ENCODE results near the gene FKBP15. TPM values are rescaled to one million over a fixed set of nuclear protein-coding genes. Genes with fewer than 3 reads are reported as not detected.

Gene FKBP15
- total and polyA plus RNA-seq, 8 donors: 5.5 to 36.6 (median 13.7) TPM

GRCh38 chr9:113192455-113192854, 28.6 kb downstream of the FKBP15 start:
- Histone ChIP-seq H3K27me3 (no peaks in the 10 kb centered on the region), H3K27ac (no peak overlapping the region), H3K4me3 (no peak overlapping the region), H3K9me3 (no peaks in the 10 kb centered on the region), H3K4me1 (peaks cover 0 to 5% (median 0%) of the 10 kb centered on the region in 4 donors), H3K36me3 (peaks cover 25 to 92% (median 88%) of the 10 kb centered on the region in 4 donors)
- 30 to 63% (median 34%) methylated on average over 2 of the region's 2 CpGs for WGBS, 5 donors
- TF ChIP-seq EP300 (IDR thresholded peaks at IDR 0.05) (no peak), CTCF (IDR thresholded peaks at IDR 0.05) (no peak), POLR2A (IDR thresholded peaks at IDR 0.05) (no peak), POLR2AphosphoS5 (IDR thresholded peaks at IDR 0.05) (no peak)
- DNase-seq: no peak
- intact Hi-C loops (cut with DNase I; ENCODE audit: low total_unique reads): no loop called here

DNA sequence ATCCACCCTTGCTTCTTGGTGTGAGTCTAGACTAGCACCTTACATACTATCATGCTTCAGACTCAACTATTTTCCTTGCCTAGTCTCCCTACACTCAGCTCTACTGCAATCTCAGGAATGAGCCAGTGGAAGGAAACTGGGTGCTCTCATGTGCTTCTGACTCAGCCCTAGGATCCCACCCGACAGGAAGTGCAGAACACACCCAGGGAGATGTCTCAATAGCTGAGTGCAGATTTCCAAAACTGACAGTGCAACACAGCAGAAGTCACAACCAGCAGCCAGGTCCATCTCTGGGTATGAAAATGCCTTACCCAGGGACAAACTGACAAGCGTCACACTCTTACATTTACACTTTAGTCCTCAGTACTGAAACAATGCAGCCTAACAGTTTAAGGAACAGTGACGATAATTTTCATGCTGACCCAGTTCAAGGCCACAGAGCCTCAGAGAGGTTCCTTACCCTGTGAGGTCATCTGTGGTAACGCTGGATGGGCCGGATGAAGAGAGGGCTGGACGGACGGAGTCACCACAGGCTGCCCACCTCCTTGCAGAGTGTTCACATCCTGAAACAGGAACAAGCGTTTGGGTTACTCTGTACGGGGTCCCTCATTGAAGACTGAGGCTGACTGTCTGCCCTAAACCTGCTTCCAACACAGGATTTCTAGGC, 33.0 kb downstream of the FKBP15 start:
- H3K36me3 ChIP-seq: peaks cover 29 to 94% (median 92%) of the 10 kb centered on the region in 4 donors
- DNase-seq: no peak

DNA sequence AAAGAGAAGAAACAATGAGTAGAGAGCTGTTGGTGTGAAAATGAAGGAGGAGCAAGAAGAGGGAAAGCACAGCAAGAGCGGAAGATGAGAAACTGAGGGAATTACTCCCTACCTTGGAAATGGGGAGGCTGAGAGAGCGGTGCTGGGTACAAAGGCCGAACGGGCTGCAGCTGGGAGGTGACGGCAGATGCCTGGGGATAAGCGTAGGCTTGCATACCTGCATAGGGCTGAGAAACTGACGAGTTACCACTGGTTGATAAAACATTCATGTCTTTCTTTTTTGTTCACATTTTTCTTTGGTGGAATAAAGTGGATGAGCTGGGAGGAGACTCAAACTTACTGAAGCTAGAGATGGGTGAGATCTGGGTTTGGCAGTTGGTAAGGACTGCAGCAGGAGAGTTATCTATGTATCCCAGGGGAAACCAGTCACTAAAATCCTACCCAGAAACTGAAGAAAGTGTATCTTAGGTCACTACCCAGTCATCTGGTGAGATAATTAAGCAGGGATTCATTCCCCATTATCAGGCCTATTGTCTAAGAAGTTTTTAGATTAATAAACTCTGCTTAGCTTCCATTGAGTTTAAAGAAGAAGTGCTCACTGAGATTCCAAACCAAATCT, 34.8 kb downstream of the FKBP15 start:
- intact Hi-C loops (cut with DNase I; ENCODE audit: low total_unique reads): no loop called here
- no peak overlapping the region for H3K4me3 ChIP-seq
- no peak for DNase-seq
- 94 to 98% (median 96%) methylated on average over 7 of the region's 7 CpGs for WGBS, 5 donors
- TF ChIP-seq EP300 (IDR thresholded peaks at IDR 0.05) (no peak), POLR2A (IDR thresholded peaks at IDR 0.05) (no peak), CTCF (IDR thresholded peaks at IDR 0.05) (no peak), POLR2AphosphoS5 (IDR thresholded peaks at IDR 0.05) (no peak)
- H3K9me3 ChIP-seq: no peaks in the 10 kb centered on the region
- H3K36me3 ChIP-seq: peaks cover 35 to 94% (median 94%) of the 10 kb centered on the region in 4 donors
- H3K27me3 ChIP-seq: no peaks in the 10 kb centered on the region
- peaks cover 0 to 5% (median 0%) of the 10 kb centered on the region in 4 donors for H3K4me1 ChIP-seq
- no peak overlapping the region for H3K27ac ChIP-seq

More for the DNA sequence above, 33.0 kb downstream of the FKBP15 start:
- no peak for TF ChIP-seq CTCF (IDR thresholded peaks at IDR 0.05)
- peak; percentile 5 to 42 (median 5) for TF ChIP-seq POLR2AphosphoS5 (IDR thresholded peaks at IDR 0.05)
- no peak for TF ChIP-seq POLR2A (IDR thresholded peaks at IDR 0.05)
- no peak for TF ChIP-seq EP300 (IDR thresholded peaks at IDR 0.05)
- Histone ChIP-seq H3K4me1 (peaks cover 0 to 5% (median 0%) of the 10 kb centered on the region in 4 donors), H3K27ac (peak overlapping the region in 4 of 5 donors; percentile 16 to 59 (median 40)), H3K4me3 (no peak overlapping the region), H3K27me3 (no peaks in the 10 kb centered on the region), H3K9me3 (no peaks in the 10 kb centered on the region)
- intact Hi-C loops (cut with DNase I; ENCODE audit: low total_unique reads): no loop called here
- 87 to 94% (median 89%) methylated on average over 9 of the region's 9 CpGs for WGBS, 5 donors

DNA sequence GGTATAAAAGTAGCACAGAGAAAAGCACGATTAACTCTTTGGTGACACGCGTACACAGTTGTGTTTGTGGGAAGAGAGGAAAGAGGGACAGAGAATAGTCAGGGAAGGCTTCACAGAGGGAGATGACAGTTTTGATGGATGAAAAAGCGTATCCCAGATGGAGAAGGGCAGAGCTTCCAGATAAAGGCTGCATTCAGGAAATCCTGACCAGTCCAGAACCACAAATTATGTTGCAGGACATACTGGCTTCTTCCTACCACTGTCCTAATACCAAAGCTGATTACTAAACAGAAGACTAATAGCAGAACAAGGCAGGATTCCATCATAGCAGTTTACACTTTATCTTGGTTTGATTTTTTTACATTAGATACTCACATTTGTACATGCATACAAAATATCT, 35.8 kb downstream of the FKBP15 start:
- DNase-seq: no peak
- H3K4me1 ChIP-seq: peaks cover 0 to 5% (median 0%) of the 10 kb centered on the region in 4 donors
- no peaks in the 10 kb centered on the region for H3K9me3 ChIP-seq
- H3K27me3 ChIP-seq: no peaks in the 10 kb centered on the region
- H3K36me3 ChIP-seq: peaks cover 35 to 94% (median 94%) of the 10 kb centered on the region in 4 donors
- H3K27ac ChIP-seq: no peak overlapping the region
- WGBS, 5 donors: 86 to 91% (median 89%) methylated on average over 4 of the region's 4 CpGs
- intact Hi-C loops (cut with DNase I; ENCODE audit: low total_unique reads): no loop called here
- H3K4me3 ChIP-seq: no peak overlapping the region
- TF ChIP-seq POLR2A (IDR thresholded peaks at IDR 0.05) (no peak), CTCF (IDR thresholded peaks at IDR 0.05) (no peak), EP300 (IDR thresholded peaks at IDR 0.05) (no peak), POLR2AphosphoS5 (IDR thresholded peaks at IDR 0.05) (no peak)

Data from stomach (tissue), 9 donors.